GM19438 (cell line): Measurements from ENCODE around the gene HIF3A.

Source experiments
- ATAC-seq: cut with Tn5 transposase; IDR thresholded peaks from one replicate; pipeline ENCODE4 v1.9.1; 2021; ENCODE audit warnings: low read depth; ENCODE audit not compliant: unreplicated experiment

Gene HIF3A

DNA sequence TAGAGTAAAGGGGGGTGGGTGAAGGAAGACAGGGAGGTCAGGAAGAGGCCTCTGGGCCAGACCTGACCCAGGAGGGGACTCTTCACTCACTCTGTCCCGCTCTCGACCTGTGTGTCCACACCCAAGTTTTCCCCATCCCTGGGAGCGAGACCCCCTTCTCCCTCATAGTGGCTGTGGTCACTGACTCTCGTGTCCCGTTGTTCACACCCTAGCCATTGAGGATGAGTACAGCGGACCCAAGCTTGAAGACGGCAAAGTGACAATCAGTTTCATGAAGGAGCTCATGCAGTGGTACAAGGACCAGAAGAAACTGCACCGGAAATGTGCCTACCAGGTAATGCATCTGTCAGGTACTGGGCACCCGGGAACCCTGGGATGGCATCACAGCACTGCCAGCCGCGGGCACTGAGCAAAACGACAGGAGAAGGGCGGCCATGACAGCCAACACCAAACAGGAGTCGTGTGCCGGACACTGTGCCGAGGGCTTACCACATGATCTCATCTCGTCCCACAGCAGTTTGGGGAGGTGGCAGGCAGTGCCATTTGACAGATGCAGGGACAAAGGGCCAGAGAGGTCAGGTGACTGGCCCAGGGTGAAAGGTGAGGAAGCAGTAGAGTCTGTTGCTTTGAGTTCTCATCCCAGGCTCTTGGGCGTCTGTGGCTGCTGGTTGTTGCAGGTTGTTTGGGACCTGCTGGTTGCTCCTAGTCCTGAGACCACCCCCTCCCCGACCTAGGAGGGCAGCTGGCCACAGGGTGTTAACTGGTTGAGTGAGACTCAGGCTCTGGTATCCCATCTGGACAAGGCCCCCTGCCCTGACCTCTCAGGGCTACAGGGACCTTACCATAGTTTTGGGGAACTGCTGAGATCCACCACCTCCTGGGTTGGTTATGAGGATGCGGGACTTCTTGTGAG is 79.7 kb downstream of the HIF3A start:
- ATAC-seq, result no peak

DNA sequence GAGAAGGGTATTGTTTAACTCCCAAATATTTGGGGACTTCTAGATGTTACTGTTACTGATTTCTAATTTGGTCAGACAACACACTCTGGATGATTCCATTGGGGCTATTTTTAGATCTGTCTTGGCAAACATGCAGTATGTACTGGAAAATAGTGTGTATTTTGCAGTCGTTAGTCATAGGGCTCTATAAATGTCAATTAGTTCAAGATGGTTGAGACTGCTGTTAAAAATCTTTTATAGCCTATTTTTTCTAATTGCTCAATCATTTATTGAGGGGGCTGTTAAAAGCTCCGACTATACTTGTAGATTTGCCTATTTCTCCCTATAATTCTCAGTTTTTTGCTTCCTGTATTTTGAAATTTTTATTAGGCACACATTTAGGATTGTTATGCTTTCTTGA is 81.4 kb downstream of the HIF3A start:
- ATAC-seq, result no peak

DNA sequence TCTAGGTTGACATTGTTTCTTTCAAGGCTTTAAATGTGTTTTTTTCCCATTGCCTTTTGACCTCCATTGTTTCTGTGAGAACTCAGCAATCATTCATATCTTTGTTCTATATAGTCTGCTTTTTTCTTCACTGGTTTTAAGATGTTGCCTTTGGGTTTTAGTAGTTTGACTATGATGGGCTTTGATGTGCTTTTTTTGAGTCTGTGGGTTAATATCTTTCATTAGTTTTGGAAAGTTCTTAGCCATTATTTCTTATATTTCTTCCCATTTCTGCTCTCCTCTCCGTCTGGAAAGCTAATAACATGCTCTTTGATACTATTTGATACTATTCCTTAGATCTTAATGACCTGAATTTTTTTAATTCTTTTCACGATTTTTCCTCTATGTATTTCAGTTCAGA is 83.8 kb downstream of the HIF3A start:
- no peak for ATAC-seq

DNA sequence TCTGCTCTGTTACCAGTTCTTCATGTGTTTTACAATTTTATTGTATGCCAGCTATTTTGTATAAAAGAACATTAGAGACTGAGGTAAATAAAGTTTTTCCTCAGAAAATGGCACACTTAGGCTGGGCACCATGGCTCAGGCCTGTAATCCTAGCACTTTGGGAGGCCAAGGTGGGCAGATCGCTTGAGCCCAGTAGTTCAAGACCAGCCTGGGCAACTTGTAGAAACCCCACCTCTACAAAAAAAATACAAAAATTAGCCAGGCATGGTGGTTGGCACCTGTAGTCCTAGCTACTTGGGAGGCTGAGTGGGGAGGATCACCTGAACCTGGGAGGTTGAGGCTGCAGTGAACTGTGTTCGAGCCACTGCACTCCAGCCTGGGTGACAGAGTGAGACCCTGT is 84.5 kb downstream of the HIF3A start:
- no peak for ATAC-seq

DNA sequence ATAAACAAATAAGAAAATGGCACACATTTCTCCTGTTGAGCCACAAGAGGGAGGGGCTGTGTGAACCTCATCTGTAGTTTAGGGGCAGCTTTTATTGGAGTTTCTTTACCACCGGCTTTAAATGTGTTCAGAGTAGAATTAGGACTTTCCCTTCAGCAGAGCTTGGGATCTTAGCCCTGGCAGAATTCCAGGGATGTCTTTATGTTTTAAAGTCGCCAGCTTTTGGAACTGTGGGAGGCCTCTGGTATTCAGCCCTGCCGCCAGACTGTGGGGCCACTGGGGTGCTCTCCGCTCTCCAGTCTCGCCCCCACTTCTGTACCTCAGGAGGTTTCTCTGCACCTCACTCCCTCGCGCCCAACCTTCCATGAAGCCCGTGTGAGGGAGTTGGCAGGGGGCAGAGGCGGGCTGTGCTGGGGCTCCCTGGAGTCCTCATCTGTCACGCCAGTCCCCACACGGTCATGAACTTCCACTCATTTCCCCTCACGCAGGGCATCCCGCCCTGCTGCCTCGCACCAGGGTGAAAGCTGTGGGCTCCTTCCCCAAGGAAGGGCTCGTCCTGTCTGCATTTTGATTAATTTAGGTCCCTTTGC is 85.0 kb downstream of the HIF3A start:
- ATAC-seq, result no peak

DNA sequence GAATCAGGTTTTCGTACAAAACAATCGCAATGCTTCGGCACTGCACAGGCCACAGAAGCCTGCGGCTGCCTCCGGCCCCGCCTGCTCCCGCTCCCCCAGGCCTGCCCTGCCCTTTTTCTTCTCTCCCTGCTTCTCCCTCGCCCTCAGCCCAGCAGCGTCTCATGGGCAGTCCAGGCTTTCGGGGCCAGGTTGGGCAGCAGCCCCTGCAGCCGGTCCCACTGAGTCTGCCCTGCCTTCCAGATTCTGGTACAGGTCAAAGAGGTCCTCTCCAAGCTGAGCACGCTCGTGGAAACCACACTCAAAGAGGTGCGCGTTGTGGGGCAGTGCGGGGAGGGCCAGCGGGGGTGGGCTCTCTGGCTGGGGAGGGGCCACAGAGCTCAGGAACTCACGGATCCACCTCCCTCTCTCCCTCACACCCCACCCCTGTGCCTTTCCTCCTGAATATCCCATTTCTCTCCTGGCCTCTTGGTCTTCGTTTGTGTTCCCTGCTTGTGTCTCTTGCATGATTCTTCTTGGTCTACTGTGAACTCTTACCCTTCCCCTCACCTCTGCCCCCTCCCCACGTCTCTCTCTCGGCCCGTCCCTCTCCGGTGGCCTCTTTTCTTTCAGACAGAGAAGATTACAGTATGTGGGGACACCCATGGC is 86.5 kb downstream of the HIF3A start:
- ATAC-seq, result no peak

DNA sequence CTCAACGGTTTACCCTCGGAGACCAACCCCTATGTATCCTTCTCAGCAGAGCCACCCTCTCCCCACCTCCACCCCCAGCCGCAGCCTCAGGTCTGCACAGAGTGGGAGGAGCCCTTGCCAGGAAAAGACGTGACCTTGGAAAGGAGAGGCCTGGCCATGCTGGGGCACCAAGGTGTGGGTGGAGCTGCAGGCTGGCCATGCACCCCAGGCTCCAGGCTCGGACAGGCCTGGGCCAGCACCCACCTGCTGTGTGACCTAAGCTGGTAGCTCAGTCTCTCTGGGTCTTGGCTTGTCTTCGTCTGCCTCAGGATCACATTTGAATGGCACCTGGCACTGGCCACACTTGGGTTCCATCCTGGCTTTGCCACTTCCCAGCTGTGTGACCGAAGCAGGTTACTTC is 87.0 kb downstream of the HIF3A start:
- ATAC-seq, result no peak

DNA sequence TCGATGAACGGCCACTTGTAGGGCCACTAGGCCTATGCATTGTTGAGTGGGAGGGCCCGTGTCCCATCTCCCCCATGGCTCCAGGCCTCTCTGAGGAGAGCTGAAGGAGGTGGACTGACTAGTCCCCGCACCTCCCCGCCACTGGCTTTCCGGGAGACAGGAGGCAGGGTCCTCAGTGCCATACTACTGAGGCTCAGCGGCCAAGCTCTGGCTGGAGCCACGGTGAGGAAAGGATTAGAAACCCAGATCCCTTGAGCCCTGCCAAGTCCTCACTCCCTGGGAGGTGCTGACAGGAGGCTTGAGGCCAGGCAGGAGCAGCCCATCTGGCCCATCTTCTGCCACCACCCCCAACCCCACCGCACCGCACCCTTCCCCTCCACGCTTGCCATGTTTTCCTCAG is 87.6 kb downstream of the HIF3A start:
- ATAC-seq, result no peak

DNA sequence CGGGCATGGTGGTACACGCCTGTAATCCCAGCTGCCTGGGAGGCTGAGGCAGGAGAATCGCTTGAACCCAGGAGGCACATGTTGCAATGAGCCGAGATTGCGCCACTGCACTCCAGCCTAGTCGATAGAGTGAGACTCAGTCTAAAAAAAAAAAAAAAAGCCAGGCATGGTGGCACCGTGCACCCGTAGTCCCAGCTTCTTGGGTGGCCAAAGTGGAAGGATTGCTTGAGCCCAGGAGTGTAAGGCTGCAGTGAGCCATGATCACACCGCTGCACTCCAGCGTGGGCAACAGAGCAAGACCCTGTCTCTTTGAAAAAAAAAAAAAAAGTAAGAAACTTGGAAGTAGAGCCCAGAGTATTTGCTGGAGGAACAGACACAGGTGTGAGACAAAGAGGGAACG is 88.8 kb downstream of the HIF3A start:
- ATAC-seq, result no peak

DNA sequence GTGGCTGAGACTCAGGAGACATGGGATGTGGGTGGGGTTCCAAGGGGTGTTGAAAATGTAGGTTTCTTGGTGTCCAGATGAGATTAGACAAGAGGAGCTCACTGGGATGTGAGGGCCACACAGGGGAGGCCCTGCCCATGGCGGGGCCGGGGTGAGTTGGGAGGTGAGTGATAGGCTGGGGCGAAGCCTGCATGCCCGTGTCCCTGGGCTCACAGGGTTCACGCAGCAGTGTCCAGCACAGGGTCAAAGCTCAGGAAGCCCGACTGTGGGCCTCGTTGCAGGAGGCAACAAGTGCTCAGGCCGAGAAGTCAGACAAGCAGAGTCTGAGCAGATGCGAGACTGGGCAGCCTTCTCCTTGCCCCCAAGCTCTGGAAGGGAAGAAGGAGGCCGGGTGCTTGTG is 89.3 kb downstream of the HIF3A start:
- ATAC-seq, result no peak

DNA sequence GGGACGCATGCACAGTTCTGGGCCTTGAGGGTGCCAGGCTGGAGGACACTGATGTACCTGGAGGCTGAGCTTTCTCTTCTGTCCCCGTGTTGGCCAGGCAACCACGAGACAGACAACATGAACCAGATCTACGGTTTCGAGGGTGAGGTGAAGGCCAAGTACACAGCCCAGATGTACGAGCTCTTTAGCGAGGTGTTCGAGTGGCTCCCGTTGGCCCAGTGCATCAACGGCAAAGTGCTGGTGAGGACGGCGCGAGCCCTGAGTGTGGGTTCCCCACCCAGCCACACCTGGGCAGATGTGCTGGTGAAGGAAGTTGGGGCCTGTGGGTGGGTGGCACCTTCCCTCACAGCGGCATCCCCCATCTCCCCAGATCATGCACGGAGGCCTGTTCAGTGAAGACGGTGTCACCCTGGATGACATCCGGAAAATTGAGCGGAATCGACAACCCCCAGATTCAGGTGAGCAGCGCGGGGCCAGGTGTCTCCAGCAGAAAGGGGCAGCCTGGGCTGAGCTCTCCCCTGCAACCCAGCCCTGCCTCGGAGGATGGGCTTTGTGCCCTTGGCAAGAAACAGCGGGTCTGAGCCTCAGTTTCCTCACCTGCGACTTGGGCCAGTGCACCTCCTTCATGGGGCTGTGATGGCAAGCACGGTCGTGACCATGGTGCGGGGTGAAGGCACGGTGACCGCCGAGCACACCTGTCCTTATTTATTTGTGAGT is 90.3 kb downstream of the HIF3A start:
- ATAC-seq, result no peak

DNA sequence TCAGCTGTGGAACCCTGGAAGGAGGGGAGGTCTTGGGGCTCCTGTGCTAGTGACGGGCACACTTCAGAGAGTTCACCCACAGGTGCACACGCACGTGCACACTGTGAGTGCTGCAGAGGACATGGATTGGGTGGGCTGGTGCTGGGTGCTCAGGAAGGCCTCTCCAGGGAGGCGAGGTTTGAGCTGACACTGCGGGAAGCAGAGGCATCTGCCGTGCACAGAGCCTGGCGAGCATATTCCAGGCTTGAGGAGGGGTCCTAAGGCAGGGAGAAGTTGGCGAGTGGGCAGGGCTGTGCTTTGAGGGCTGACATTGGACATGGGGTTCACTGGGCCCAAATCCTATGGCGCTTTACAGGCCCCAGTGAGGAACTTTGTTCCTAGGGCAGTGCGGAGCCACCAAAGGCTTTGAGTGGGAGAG is 90.9 kb downstream of the HIF3A start:
- no peak for ATAC-seq

DNA sequence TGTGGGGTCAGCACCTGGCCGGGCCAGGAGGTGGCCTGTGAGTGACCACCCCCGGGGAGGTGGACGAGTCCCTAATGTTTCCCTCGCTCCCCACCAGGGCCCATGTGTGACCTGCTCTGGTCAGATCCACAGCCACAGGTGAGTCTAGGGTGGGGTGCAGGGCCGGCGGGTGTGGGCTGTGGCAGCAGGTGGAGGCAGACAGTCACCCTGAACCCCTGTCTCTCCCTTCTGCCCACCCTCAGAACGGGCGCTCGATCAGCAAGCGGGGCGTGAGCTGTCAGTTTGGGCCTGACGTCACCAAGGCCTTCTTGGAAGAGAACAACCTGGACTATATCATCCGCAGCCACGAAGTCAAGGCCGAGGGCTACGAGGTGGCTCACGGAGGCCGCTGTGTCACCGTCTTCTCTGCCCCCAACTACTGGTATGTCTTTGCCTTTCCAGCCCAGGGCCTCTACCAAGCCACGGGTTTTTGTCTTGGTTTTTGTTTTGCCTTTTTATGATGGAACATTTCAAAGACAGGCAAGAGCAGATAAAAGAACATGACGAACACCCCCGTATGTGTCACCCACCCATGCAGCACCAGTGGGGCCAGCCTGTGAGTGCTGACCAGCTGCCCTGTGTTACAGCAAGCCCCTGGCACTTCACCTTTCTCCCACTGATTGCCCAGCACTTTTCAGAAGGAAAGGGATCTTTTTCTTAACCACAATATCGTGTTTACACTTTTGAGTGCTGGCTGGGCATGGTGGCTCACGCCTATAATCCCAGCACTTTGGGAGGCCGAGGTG is 91.7 kb downstream of the HIF3A start:
- ATAC-seq, result no peak

DNA sequence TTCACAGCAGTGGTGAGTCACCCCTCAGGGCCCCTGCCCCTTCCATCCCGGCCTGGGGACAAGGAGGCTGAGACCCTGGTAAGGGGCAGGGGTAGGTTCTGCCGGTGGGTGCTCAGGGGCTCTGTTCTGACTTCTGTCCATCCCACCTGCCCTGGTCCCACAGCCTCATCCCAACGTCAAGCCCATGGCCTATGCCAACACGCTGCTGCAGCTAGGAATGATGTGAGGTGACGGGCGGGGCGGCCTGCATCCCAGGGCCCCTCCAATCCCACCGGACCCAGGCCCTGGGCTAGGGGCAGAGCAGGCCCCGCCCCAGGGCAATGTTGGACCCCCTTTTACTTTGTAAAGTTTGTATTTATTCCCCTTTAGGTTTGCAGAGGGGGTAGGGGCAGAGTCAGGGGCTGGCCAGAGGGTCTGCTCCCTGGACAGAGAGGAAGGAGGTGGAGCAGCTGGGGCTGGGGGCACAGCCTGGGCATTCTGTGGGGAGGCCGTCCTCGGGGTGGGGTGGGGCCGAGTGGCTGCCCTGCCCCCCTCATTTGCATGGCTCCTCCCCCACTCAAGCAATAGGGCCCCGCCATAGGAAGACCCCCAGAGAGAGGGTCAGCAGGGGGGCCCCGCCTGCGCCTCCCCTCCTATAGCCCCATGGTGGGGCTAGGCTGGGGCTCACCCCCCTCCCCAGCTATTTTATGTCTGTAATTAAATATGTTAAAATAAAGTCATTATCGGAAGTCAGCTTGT is 93.4 kb downstream of the HIF3A start:
- ATAC-seq, result no peak

DNA sequence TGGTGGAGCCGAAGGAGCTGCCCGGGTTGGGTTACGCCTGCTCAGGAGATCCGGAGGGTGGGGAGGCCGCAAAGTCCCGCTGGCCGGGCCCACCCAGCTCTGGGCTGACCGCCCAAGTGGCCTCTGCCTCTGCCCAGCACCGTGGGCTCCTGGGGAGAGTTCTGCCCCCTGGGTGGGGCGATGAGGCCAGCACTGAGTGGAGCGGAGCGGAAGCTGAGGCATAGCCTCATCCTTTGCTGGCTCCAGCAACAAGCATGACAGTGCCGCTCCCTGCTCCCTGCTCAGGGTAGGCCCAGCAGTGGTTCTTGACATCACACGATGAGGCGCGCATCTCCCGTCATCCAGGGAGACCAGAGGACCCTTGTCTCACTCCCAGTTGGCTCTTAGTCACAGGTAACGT is 94.0 kb downstream of the HIF3A start:
- ATAC-seq, result no peak

DNA sequence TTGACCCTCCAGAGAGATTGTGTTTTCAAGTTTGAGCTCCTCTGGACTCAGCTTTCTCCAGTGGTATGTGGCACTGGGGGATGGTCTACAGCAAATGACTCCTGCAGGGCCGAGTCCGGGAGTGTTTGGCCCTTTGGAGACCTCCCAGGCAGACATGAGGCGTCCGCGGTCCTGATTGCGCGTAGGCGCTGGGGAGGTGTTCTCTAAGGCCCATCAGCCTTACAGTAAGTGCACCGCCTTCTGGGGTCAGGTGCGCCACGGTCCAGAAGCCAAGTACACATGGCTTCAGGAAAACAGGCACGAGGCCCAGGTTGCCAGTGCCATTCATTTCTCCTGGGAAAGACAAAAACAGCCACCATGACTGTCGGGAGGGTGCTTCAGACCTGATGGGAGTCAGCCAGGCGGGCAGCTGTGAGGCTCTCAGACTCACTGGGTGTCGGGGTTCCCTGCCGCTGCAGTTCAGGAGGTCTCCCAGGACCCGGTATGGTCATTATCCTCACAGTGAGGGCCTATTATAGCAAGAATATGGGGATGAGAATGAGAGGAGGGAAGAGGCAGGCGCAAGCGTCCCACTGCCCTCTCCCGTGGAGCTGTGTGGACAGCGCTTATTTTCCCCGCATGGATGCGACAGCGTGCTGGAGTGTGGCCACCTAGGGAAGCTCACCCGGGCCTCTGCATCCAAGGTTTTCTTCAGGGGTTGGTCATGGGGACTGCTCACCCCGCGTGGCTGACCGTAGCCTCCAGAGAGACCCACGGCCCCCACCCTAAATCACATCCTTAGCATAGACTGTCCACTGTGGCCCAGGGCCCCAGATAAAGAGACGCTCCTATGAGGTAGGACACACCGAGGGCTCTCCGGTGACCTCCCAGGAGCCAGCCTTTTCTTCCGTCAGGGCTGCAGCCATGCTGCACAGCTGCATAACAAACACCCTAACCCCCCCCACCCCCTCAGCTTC is 94.7 kb downstream of the HIF3A start:
- ATAC-seq, result no peak

DNA sequence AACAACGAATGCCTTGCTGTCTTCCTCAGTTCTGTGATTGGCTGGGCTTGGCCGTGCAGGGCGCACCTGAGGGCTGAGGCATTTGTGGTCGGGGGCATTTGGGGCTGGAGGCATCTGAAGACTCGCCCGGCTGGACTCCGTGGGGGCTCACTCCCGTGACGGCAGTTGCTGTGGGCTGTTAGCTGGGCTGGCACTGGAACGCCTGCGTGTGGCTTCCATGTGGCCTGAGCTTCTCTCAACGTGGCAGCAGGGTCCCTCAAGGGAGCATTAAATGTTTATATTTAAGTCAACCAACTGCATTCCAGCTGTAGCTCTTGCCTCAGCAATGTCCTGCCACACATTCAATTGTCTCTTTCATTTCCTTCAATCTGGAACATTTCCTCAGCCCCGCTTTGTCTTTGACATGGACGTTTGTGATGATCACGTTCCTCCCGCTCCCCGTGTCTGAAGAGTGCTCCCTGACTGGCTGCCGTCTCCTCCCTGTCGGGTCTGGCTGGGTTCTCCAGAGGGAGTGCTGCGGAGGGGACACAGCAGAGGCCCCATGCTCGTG is 95.5 kb downstream of the HIF3A start:
- no peak for ATAC-seq

DNA sequence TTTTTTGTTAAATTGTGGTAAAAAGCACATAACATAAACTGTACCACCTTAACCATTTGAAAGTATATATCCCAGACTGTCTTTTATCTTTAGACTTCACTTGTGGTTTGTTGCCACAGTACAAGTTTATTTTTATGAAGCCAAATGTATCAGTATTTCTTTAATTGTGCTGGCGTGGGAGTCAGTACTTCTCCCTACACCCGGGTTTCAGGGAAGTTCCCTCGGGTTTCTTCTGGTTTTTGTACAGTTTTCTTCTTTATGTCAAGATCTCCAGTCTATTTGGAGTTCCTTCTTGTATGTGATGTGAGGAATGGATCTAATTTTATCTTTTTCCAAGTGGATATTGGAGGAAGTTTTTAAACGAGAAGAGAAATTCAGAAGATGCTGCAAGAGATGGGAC is 96.0 kb downstream of the HIF3A start:
- ATAC-seq, result no peak
